Measurements from ENCODE around the gene POLR3C.

The POLR3C gene

DNA sequence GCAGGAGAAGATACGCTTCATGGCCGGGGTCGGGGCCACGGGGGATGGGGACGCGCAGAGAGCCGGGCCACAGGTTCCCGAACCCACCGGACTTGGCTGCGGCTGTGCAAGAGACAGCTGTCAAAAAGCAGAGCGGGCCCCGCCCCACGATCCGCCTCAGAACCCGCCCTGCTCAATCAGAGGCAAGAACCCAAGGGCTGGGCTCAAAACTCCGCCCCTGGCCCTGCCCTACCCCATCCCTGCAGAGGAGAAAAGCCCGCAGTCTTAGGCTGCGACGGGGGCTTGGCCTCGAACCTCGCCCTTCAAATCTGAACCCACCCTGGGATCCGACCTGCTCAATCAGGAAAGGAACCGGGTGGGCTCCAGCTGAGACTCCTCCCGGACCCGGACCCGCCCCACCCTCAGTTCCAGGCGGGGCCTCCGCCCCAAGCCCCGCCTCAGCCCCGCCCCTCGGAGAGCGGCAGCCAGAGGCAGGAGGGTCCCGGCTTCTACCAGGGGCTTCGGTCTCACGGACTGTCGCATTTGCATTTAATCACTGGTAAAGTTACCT lies 61.8 kb downstream of the POLR3C start, which contains the start of gene ANKRD35:
Gene ANKRD35 (minus strand): TSS at position 129 of the 550 bp plus-strand sequence. CDS start 108 bp downstream, at position 21.
- TF ChIP-seq, protein P1, sequence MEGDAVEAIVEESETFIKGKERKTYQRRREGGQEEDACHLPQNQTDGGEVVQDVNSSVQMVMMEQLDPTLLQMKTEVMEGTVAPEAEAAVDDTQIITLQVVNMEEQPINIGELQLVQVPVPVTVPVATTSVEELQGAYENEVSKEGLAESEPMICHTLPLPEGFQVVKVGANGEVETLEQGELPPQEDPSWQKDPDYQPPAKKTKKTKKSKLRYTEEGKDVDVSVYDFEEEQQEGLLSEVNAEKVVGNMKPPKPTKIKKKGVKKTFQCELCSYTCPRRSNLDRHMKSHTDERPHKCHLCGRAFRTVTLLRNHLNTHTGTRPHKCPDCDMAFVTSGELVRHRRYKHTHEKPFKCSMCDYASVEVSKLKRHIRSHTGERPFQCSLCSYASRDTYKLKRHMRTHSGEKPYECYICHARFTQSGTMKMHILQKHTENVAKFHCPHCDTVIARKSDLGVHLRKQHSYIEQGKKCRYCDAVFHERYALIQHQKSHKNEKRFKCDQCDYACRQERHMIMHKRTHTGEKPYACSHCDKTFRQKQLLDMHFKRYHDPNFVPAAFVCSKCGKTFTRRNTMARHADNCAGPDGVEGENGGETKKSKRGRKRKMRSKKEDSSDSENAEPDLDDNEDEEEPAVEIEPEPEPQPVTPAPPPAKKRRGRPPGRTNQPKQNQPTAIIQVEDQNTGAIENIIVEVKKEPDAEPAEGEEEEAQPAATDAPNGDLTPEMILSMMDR (IDR thresholded peaks at IDR 0.05; ENCODE audit: extremely low read depth, insufficient read depth, missing control alignments), result no peak
- in situ Hi-C loops (cut with MboI; ENCODE audit: low pct_unique_long_range_greater_than_20kb, low sequenced_read_pairs, unreplicated experiment), result loop anchor here (25.0 kb wide), 1 partner anchor 126 kb away; the partner anchor contains the start of gene HJV
- DNase-seq (ENCODE audit: low spot score), result peak; percentile 96

DNA sequence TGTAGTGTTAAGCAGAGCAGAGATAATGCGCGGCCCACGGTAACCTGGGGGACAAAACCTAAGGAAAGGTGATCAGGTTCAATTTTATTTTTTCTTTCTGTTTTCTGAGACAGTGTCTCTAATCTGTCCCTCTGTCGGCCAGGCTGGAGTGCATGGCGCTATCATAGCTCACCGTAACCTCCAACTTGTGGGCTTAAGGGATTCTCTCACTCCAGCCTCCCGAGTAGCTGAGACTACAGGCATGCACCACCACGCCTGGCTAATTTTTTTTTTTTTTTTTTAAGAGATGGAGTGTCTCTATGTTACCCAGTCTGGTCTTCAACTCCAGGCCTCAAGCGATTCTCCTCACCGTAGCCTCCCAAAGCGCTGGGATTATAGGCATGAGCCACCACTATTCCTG lies 62.4 kb downstream of the POLR3C start:
- TF ChIP-seq, protein P1 (IDR thresholded peaks at IDR 0.05; ENCODE audit: extremely low read depth, insufficient read depth, missing control alignments), result no peak
- in situ Hi-C loops (cut with MboI; ENCODE audit: low pct_unique_long_range_greater_than_20kb, low sequenced_read_pairs, unreplicated experiment), result loop anchor here (25.0 kb wide), 1 partner anchor 126 kb away; the partner anchor contains the start of gene HJV
- DNase-seq (ENCODE audit: low spot score), result no peak

DNA sequence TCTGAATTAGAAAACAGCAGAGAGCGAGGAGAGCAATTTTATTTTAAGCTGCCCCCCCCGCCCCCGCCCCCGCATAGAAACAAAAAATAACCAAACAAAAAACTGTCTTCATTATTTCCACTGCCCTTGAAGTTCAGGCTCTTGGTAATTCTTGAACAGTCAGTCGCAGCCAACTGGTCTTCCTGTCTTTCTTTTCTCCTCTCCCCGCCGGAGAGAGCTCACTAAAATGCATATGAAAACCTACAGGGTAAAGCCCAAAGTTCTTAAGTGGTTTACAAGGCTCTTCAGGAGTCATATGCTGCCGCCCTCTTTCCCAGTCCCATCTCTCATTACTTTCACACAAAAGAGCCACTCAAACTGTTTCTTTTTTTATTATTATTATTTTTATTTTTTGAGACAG lies 62.8 kb downstream of the POLR3C start:
- in situ Hi-C loops (cut with MboI; ENCODE audit: low pct_unique_long_range_greater_than_20kb, low sequenced_read_pairs, unreplicated experiment), result loop anchor here (25.0 kb wide), 1 partner anchor 125 kb away; the partner anchor contains the start of gene HJV
- DNase-seq (ENCODE audit: low spot score), result no peak
- TF ChIP-seq, protein P1 (IDR thresholded peaks at IDR 0.05; ENCODE audit: extremely low read depth, insufficient read depth, missing control alignments), result no peak

DNA sequence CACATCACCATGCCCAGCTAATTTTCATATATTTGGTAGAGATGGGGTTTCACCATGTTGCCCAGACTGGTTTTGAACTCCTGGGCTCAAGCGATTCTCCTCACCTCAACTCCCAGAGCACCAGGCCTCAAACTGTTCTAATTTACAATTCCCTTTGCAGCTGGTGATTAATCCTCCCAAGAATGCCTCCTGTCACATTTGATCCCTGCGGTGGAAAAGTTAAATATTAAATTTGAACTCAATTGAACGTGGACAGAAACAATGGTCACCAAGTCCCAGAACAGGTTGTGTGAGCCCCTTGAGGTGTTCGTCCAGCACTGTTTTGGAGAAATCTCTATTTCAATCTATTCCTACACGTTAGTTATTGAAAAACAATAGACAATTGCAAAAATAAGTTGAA lies 63.6 kb downstream of the POLR3C start:
- in situ Hi-C loops (cut with MboI; ENCODE audit: low pct_unique_long_range_greater_than_20kb, low sequenced_read_pairs, unreplicated experiment), result loop anchor here (25.0 kb wide), 1 partner anchor 125 kb away; the partner anchor contains the start of gene HJV
- no peak for DNase-seq (ENCODE audit: low spot score)
- TF ChIP-seq, protein P1 (IDR thresholded peaks at IDR 0.05; ENCODE audit: extremely low read depth, insufficient read depth, missing control alignments), result no peak

DNA sequence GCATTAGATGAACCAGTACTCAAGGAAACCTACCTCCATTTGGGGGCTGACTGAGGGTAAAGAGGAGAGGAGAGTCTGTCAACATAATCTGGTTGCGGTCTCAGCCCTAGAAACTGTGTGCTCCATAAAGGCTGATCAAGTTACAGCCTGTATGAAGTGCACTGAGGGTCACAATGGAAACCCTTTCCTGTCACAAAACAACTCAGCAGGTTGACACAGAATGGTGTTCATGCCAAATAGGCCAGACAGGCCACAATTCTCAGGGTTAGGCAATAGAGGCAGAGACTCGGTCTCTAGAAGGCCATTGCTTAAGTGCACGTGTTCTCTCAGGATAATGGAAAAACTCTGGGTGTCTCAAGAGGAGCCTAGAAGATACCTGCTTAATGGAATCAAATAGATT lies 65.7 kb downstream of the POLR3C start:
- no peak for DNase-seq (ENCODE audit: low spot score)
- TF ChIP-seq, protein P1 (IDR thresholded peaks at IDR 0.05; ENCODE audit: extremely low read depth, insufficient read depth, missing control alignments), result no peak
- in situ Hi-C loops (cut with MboI; ENCODE audit: low pct_unique_long_range_greater_than_20kb, low sequenced_read_pairs, unreplicated experiment), result loop anchor here (25.0 kb wide), 1 partner anchor 123 kb away; the partner anchor contains the start of gene HJV

DNA sequence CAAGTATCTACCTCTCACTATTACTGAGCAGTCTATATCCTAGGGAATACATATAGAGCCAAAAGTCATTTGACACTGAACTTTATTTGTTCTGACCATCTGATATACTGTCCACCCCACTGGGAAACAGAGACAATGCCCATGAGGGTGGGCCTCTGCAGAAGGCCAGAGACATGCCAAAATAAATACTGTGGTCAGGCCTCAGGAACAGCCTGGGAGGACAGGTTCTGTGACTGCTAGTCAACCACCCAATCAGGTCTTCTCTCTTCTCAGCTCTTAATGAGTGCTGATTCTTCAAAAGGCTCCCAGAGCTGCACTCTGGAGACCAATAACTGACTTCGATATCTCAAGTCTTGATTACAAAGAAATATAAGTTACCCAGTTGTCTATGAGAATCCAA lies 67.1 kb downstream of the POLR3C start:
- TF ChIP-seq, protein P1 (IDR thresholded peaks at IDR 0.05; ENCODE audit: extremely low read depth, insufficient read depth, missing control alignments), result no peak
- DNase-seq (ENCODE audit: low spot score), result no peak
- in situ Hi-C loops (cut with MboI; ENCODE audit: low pct_unique_long_range_greater_than_20kb, low sequenced_read_pairs, unreplicated experiment), result loop anchor here (25.0 kb wide), 1 partner anchor 121 kb away; the partner anchor contains the start of gene HJV
